ENCODE results near the gene APOA1. TPM values are rescaled to one million over a fixed set of nuclear protein-coding genes. Genes with fewer than 3 reads are reported as not detected.

Gene APOA1
- total and polyA plus RNA-seq, 12 donors, result 3.8 to 398 (median 70.5) TPM

DNA sequence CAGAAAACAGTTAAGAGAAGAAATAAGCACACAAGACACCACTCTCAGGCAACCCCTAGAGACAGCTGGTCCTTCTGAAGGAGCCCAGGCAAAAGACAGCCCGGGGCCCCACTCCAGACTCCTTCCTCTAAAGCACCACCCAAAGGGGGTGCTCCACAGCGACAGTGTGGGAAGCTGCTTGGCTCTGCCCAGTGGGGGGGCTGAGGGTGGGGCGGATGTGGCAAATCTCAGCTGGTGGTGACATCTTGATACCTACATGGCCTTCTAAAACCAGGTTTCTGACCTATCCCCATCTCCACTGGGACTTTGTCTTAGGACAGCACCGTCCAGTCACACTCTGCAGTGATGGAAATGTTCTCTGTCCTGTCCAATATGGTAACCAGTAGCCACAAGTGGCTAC, 10.2 kb upstream of the APOA1 start:
- Histone ChIP-seq H3K36me3 (peaks cover 0 to 85% (median 40%) of the 10 kb centered on the region in 9 donors), H3K9me3 (no peaks in the 10 kb centered on the region), H3K27ac (no peak overlapping the region), H3K4me1 (peaks cover 6 to 28% (median 19%) of the 10 kb centered on the region in 9 donors), H3K27me3 (no peaks in the 10 kb centered on the region), H3K4me3 (no peak overlapping the region)
- WGBS, 2 donors, result 97 to 98% methylated on average over 4 of the region's 4 CpGs
- intact Hi-C loops (cut with DNase I), result no loop called here
- ATAC-seq, result no peak
- TF ChIP-seq, protein P1, sequence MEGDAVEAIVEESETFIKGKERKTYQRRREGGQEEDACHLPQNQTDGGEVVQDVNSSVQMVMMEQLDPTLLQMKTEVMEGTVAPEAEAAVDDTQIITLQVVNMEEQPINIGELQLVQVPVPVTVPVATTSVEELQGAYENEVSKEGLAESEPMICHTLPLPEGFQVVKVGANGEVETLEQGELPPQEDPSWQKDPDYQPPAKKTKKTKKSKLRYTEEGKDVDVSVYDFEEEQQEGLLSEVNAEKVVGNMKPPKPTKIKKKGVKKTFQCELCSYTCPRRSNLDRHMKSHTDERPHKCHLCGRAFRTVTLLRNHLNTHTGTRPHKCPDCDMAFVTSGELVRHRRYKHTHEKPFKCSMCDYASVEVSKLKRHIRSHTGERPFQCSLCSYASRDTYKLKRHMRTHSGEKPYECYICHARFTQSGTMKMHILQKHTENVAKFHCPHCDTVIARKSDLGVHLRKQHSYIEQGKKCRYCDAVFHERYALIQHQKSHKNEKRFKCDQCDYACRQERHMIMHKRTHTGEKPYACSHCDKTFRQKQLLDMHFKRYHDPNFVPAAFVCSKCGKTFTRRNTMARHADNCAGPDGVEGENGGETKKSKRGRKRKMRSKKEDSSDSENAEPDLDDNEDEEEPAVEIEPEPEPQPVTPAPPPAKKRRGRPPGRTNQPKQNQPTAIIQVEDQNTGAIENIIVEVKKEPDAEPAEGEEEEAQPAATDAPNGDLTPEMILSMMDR (IDR thresholded peaks at IDR 0.05), result no peak
- DNase-seq, result no peak

DNA sequence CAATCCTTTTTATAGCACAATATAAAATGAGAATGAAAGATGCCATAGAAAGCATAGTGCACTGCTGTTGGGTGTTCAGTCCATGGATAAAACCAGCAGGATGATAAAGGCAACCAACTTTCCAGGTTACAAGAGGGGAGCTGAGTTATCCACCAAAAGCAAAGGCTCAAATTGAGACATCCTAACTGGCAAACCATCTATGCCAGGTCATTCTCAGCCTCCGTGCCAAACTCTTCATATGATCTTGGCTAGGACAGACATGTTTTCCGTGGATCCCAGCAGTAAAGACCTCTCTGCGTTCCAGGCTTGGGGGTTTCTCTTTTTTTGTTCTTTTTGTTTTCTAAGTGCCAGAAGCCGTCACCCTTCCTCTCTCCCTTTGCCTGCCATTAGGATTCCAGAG, 7.3 kb upstream of the APOA1 start:
- Histone ChIP-seq H3K36me3 (peaks cover 0 to 70% (median 40%) of the 10 kb centered on the region in 9 donors), H3K27ac (no peak overlapping the region), H3K4me1 (peaks cover 0 to 20% (median 10%) of the 10 kb centered on the region in 9 donors), H3K9me3 (no peaks in the 10 kb centered on the region), H3K4me3 (no peak overlapping the region), H3K27me3 (no peaks in the 10 kb centered on the region)
- ATAC-seq (no peak), DNase-seq (no peak)
- TF ChIP-seq, protein P1 (IDR thresholded peaks at IDR 0.05), result no peak
- intact Hi-C loops (cut with DNase I), result no loop called here
- 62 to 69% methylated on average over 4 of the region's 4 CpGs for WGBS, 2 donors

DNA sequence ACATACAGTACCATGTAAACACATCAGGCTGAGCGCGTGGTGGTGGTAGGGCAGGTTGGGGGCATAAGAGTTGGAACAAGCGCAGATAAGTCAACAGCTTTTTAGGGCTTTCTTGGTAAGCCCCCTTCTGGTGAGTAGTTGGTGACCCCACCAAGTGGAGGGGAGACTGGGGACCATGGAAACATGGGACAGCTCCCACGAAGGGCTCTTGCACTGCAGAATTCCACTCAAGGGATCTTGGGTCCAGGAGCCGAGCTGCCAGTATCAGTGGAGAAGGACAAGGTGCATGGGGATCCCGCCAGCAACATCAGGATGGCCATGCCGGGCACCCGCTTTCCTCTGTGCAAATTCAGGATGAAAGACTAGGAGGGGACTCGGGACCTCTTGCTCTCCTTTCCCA, 6.2 kb upstream of the APOA1 start:
- intact Hi-C loops (cut with DNase I), result no loop called here
- Histone ChIP-seq H3K36me3 (peaks cover 0 to 61% (median 33%) of the 10 kb centered on the region in 9 donors), H3K9me3 (no peaks in the 10 kb centered on the region), H3K27me3 (no peaks in the 10 kb centered on the region), H3K4me1 (peaks cover 0 to 28% (median 9%) of the 10 kb centered on the region in 9 donors), H3K27ac (no peak overlapping the region), H3K4me3 (no peak overlapping the region)
- WGBS, 2 donors, result 93% methylated on average over 9 of the region's 9 CpGs
- no peak for ATAC-seq
- no peak for DNase-seq
- TF ChIP-seq, protein P1 (IDR thresholded peaks at IDR 0.05), result no peak

DNA sequence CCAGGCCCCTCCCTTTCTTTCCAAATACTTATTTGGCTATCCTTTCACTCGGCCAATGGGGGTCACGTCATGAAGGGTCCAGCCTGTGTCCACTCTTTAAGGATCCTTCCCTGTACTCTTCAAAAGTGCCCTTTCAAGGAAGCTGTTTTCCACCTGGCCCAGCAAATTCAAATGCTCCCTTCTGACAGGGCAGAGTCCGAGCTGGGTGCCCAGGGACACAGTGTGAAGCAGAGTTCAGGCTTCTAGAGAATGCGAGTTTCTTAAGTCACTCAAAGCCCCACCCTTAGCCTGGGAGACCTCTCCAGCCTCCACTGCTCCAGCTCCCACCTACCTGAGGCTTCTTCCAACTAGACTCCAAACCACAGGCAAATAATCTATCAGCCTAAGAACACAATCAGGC, 5.5 kb upstream of the APOA1 start:
- no peaks in the 10 kb centered on the region for H3K9me3 ChIP-seq
- intact Hi-C loops (cut with DNase I), result no loop called here
- no peak overlapping the region for H3K4me3 ChIP-seq
- TF ChIP-seq, protein P1 (IDR thresholded peaks at IDR 0.05), result no peak
- H3K27me3 ChIP-seq, result no peaks in the 10 kb centered on the region
- ATAC-seq (no peak), DNase-seq (no peak)
- peaks cover 0 to 32% (median 9%) of the 10 kb centered on the region in 9 donors for H3K4me1 ChIP-seq
- H3K27ac ChIP-seq, result no peak overlapping the region
- WGBS, 2 donors, result 84 to 87% methylated on average over 4 of the region's 4 CpGs
- peaks cover 0 to 54% (median 28%) of the 10 kb centered on the region in 9 donors for H3K36me3 ChIP-seq

Measured in heart right ventricle (tissue), 16 donors.